Pulmonary artery endothelial cell (primary cell): Measurements from ENCODE around the gene SSNA1. TPM values are rescaled to one million over a fixed set of nuclear protein-coding genes. Genes with fewer than 3 reads are reported as not detected.

Experiments used
- DNase-seq: peaks from one replicate; pipeline ENCODE4 v3.0.0-alpha.2; 2011; ENCODE audit warnings: low read depth, low spot score
- total RNA-seq: library from RNA; depleted of rRNA; stranded (reverse); fragments of >200 nt; gene quantifications from 2 replicates; pipeline ENCODE4 v1.2.3, GENCODE V29; 2014

The SSNA1 gene
- total RNA-seq, 1 donor from 2014 or later = 115 TPM

DNA sequence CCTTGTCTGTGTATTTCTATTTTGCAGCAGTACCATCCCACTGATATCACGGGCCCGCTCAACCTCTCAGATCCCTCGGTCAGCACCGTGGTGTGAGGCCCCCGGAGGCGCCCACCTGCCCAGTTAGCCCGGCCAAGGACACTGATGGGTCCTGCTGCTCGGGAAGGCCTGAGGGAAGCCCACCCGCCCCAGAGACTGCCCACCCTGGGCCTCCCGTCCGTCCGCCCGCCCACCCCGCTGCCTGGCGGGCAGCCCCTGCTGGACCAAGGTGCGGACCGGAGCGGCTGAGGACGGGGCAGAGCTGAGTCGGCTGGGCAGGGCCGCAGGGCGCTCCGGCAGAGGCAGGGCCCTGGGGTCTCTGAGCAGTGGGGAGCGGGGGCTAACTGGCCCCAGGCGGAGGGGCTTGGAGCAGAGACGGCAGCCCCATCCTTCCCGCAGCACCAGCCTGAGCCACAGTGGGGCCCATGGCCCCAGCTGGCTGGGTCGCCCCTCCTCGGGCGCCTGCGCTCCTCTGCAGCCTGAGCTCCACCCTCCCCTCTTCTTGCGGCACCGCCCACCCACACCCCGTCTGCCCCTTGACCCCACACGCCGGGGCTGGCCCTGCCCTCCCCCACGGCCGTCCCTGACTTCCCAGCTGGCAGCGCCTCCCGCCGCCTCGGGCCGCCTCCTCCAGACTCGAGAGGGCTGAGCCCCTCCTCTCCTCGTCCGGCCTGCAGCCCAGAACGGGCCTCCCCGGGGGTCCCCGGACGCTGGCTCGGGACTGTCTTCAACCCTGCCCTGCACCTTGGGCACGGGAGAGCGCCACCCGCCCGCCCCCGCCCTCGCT is 20.5 kb upstream of the SSNA1 start:
- DNase-seq = no peak

DNA sequence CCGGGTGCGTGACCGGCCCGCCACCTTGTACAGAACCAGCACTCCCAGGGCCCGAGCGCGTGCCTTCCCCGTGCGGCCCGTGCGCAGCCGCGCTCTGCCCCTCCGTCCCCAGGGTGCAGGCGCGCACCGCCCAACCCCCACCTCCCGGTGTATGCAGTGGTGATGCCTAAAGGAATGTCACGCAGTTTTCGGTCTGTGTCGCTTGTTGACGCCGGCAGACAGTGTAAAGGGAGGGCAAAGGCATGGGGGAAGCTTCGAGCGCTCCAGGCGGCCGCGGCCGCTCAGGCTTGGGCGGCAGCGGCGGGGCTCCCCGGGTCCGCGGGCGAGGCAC is 19.9 kb upstream of the SSNA1 start:
- DNase-seq = no peak

DNA sequence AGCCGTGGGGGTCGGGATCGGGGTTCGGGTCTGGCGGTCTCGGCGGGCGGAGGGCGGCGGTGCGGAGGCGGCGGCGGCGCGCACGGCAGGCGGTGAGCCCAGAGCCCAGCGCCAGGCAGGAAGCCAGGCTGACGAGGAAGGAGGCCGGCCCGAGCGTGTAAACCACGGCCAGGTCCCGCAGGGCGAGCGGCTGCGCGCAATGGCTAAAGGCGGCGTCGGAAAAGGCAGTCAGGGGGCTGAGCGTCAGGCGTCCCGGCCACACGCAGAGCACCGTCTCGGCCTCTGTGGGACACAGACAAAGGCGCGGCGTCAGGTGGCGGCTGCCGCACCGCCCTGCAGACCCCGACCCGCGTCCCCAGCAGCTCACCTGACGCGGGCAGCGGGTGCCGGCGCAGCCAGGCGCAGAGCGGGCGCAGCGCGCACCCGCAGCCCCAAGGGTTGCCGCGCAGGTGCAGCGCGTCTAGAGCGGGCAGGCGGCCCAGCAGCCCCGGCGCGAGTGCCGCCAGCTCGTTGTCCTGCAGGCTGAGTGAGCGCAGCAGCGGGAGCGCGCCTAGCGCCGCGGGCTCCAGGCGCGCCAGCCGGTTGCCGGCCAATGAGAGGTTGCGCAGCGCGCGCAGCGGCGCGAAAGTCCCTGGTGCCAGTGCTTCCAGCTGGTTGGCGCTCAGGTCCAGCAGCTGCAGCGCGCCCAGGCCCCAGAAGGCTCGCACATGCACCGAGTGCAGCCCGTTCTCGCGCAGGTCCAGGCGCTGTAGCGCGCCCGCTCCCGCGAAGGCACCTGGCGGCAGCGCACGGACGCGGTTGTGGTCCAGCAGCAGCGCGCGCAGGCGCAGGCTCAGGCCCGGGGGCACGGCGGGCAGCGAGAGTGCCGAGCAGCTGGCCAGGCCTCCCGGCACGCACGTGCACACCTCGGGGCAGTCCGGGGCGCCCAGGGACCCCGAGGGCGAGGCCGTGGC is 19.3 kb upstream of the SSNA1 start:
- no peak for DNase-seq

DNA sequence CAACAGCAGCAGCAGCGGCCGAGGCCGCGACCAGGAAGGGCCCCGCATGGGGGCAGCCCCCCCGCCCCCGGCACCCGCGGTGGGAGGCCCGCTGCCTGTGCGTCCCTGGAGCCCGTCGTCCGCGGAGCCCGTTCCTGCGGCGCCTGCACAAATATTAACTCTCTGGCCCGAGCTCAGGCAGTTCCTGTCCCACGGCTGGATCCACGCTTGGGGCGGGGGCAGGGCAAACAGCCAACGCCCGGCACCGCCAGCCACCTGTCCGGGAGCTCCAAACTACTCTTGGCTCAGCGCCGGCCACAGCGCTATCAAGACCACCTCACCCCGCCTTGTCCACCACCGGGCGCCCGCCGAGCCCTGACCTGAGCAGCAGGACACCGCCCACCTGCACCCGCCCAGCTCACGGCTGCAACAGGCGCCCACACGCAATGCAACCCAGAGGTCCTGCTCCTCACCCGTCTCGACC is 18.5 kb upstream of the SSNA1 start, which contains the start of gene LRRC26:
LRRC26 (minus strand) TSS at position 156 of the 463 bp plus-strand sequence; CDS start at position 48, 108 bp downstream.
- DNase-seq = no peak

DNA sequence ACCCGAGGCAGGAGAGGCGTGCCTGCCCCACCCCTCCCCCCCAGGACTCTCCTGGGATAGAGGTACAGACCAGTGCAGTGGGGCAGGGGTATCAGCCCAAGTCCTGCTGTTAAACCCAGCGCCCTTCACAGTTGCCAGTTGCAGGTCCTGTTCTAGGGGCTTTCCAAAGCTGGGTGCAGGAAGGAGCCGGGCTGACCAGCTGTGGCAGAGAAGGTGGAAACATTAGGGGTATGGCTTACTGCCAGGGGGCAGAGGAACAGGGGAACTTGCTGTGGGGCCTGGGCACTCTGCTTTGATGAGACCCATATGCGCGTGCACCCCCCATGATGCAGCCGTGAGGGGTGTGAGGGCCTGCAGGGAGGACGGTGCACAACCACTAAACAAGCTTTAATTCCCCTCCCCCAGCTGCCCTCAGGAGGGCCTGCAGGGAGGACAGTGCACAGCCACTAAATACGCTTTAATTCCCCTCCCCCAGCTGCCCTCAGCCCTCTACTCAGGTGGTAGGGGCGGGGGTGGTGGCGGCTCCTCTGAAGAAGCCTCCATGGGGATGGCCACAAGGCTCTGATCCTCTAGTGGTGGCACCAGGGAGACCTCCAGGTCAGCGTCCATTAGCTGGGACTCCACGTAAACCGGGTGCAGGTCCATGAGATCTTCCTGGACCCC is 17.9 kb upstream of the SSNA1 start:
- no peak for DNase-seq

DNA sequence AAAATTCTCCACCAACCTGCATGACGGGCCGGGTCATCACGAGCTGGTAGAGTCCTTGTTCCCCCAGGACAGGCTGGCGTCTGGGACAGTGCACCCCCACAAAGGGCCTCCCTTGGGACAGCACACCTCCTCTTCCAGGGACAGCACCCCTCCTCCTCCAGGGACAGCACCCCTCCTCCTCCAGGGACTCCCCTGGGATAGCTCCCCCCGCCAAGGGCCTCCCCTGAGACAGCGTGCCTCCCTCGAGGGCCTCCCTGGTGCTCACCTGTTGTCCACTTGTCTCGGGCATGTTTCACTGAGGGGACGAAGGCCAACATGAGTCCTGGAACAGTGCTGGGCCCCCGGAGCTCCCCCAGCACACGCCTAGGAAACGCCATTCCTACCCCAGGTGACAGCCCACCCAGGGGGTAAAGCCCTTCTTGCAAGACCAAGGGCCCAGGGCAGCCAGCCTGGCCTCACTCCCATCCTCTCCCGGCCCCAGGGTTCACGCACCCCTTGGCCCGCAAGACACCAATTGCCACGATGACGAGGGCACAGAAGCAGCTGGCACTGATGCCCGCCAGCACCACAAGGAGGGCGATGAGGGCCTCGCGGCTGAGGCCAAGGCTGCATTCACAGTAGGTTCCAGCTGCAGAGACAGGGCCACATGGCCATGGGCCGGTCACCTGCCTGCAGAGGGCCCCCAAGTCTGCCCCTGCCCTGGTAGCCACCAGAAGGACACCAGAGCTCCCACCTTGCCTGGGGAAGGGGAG is 17.2 kb upstream of the SSNA1 start:
- DNase-seq = no peak

DNA sequence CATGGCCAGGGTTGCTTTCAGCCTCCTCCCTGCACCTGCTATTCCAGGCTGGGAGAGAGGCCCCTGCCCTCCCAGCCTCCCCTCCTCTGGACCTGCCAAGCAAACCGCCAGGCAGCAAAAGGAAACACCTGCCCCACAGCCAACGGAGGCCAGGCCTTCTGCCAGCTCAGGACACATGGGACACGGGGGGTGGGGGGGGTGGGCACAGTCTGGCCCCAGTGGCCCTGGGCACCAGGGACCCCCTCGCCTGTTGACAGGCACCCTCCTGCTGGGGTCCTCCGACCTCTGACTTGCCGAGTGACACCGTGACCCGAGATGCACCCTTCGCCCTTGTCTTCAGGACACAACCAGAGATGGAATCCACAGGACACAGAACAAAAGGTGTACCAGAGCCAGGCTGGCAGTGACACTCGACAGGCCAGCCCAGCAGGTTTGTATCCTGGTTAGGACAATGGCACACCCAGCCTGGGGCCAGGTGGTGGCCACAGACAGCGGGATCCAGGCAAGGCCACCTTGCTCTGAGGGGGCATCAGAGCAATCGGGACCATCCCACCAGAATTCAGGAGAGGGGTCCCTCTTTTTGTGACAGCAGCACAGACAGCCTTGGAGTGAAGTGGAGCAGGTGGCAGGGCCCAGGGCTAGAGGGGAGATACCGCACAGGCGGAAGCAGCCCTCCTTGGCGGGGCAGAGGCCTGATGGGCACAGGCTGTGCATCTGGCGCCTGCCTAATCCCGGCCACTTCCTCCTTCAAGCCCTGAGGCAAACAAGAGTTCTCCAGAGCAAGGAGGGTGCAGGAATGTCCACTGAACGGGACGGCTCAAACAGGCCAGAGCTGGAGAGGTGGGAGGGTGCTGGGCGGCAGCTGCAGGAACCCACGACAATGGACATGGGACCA is 15.3 kb upstream of the SSNA1 start:
- no peak for DNase-seq

DNA sequence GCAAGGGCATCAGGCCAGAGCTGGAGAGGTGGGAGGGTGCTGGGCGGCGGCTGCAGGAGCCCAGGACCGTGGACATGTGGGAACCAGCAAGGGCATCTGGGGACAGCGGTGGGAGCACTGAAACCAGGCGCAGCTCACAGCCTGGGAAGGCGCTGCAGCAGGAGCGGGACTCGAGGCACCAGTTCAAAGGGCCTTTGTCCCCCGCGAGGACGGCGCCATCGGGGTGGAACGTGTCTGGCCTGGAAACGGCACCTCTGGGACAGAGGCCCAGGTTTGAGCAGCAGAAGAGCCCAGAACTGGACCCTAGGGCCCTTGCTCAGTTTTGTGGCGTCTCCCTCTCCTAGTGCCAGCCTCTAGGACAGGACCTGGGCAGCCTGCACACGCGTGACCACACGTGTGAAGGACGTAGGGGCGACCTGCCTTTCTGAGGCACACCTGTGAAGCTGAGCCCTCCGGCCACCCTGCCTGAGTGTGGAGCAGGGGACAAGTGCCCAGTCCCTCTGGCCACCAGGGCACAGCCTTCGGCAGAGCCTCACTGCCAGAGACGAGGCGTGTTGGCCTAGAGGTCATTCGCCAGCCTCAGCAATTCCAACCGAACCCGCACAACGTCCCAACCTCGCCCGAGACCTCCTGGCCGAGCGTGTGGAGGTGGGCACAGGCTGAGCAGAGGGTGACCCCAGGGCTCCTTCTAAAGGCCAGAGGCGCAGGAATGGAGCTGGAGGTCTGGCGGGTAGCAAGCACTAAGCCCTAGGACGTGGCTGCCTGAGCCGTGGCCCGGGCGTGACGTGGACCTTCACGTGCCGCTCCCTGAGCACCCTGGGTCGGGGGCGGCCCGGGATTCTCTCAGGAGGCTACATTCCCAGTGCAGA is 14.4 kb upstream of the SSNA1 start:
- no peak for DNase-seq

DNA sequence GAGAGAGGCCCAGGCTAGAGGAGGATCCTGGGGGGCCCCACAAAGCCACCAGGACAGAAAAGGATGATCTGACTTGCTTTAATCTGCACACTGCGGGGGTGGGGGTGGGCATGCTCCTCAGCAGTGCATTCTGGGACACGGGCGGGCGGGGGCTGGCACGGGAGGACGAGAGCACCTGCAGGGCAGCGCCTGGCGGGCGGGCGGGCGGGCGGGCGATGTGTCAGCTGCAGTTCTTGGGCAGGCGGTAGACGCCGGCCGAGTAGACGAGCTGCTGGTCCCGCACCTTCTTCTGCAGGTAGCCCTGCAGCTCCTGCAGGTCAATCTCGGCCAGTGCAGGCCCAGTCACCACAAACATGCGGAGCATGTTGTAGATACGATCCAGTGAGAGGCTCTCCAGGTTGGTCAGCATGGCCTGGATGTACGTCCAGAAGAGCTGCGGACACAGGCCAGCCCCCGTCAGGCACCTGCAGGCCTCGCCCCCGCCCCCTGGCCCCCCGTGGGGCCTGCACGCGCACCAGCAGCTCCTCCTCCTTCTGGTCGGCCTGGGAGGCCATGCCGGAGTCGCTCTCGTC is 13.7 kb upstream of the SSNA1 start:
- DNase-seq = no peak

DNA sequence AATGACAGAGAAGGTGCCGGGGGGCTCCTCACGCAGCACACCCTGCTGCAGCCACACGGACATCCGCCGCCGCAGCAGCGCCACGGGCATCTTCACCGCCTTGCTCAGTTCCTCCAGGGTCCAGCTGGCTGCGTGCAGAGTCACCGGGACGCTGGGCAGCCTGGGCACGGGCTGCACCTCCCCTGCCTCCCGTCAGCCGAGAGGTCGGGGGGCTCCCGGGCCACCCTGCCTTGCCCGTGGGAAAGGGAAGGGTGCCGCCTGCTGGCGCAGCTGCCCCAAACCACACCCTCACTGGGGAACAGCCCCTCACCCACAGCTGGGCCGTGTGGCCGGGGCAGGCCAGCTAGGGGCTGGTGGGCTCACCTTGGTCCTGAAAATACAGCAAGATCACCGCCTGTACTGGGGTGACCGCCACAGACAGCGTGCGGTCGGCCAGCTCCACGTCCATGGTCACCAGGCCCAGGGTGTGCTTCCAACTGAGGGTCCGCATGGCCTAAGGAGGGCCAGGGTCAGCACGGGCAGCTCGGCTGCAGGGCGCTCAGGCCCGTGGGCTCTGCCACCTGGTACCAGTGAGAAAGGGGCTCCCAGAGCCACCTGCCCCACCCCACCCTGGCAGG is 13.0 kb upstream of the SSNA1 start:
- no peak for DNase-seq

DNA sequence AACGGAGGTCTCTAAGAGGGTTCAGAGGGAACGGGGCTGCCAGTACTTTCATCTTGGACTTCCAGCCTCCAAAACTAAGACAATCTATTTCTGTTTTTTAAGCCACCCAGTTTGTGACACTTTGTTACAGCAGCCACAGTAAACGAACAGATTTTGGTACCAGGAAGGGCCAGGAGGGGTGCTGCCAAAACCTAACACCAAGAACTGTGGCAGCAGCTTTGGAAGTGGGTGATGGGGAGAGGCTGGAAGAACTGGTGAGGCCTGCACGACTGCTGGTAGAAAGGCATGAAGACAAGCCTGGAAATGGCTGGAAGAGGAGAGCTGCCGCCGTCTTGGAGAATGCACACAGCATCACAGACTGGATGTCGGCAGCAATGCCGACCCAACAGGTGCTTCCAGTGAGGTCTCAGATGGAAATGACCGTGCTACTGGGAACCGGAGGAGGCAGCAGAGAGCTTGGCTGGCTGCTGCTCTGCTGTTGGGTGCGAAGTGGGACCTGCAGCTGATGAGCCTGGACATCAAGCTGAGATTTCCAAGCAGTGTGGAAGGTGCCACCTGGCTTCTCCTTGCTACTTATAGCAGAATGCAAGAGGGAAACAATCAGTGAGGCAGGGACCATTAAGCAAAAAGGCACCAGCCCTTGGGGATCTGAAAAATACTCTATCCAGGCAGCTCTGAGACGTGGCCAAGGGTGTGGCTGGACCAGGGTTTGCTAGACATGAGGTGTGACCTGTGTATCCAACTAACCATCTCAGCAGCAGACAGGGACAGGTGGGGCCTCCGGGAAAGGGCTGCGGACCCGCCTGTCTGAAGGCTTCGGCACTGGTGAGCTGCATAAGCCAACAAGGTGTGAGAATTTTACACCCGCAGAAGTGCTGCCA is 11.9 kb upstream of the SSNA1 start:
- DNase-seq = no peak

DNA sequence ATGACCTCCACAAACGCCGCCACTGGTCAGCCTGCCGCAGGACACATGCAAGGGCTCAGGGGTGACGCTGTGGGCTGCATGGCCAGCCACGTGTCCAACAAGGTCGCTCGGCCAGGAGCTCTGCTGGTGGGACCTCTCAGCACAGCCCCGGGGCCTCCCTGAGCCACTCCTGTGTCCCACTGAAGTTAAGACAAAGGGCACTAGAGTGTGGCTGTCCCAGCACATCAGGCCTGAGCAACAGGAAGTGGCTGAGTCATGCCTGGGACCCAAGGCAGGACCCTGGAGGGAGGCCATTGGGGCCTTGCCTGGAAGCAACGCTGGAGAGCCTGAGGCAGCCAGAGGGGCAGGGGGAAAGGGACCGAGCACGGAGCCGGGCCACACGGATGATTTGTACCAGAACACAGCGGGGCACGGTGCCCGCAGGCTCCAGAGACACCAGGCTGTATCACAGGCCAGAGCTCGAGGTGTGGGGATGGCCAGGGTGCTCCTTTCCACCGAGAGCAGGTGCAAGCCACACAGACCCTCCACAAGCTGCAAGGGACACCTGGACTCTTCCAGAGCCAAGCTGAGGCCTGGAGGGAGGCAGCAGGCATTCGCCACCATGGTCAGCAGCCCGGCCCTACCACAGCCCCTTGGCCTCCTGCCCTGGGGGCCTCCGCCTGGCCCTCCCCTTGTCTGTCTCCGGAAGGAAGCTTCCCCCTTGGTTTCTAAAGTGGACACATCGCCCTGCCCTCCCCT is 10.1 kb upstream of the SSNA1 start:
- DNase-seq = no peak

DNA sequence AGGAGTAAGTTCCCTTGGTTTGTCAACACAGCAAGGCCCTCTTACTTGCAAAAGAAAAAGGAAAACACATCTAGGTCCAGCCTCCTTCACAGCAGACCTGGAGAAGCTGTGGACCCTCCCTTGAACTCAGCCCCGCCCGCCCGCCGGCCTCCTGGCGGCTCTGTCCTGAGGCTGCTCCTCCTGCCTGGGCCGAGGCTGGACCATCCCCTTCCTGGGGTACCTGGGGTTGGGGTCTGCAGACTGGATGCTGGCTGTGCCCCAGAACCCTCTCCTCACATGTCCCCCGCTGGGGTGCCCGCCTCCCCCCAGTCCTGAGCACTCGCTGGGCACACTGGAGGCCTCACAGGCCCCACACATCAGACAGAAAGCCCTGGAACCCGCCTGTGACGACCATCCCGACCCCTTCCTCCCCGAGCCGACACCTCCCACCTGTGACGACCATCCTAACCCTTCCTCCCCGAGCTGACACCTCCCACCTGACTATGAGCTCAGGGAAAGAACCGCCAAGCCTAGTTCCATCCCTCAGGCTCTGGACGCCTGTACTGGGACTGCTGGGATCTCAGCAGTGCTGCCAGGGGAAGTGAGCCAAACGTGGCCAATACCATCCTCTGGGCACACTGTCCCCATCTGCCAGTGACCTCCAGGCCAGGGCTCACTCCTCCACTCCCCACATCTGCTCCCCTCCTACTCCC is 9.4 kb upstream of the SSNA1 start:
- DNase-seq = no peak

DNA sequence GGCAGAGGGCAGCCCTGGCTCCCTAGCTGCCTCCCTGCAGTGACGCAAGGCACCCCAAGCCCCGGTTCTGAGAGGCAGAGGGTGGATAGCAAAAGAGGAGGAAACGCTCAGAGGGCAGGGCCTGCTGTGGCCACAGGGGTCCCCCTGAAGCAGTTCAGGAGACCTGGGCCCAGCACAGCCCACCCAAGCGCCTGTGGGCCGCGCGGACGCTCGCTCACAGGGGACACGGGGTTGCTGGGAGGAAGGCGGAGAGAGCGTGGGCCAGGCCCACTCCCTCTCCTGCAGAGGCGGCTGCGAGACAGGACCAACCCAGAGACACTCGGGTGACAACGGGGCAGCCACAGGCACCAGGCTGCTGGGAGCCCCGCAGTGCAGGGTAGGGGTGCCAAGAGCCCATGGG is 8.7 kb upstream of the SSNA1 start:
- no peak for DNase-seq

DNA sequence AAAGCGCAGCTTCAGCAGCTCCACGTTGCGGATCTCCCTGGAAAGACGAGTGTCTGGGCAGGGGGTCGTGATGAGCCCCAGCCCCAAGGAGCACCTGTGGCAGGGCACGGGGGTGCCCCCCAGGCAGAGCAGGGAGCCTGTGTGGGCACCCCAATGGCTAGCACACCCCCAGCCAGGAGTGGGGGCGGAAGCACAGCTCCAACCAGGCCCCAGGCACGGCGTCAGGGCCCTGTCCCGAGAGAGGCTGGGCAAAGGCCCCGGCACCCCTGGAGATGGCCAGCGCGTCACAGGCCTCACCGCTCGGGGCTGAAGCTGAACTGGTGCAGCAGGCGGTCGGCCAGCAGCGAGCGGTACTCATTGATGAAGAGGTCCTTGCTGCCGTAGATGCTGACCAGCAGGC is 8.0 kb upstream of the SSNA1 start:
- DNase-seq = no peak

DNA sequence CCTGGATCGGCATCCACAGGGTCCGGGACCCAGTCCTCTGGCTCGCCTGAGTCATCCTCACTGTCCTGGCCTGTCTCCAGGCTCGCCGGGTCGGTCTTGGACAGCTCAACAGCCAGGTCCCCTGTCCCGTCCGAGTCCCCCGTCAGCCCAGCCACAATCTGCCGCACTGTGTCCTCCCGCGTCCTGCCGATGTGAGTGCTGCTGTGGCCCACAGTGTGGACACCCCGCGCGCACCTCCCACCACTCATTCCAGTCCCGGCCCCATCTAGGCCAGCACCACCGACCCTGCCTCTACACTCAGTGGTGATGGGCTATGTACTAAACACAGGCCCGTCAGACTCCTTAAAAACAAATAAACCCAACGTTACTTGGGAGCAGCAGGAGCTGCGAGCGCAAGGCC is 6.8 kb upstream of the SSNA1 start:
- no peak for DNase-seq
